Measurements from ENCODE around the gene DLX2. TPM values are rescaled to one million over a fixed set of nuclear protein-coding genes. Genes with fewer than 3 reads are reported as not detected.

Gene DLX2
- total RNA-seq, 4 donors from 2014 or later: not detected

GRCh38 chr2:172092716-172093415 is 9.8 kb downstream of the DLX2 start:
- no peak for DNase-seq
- intact Hi-C loops (cut with DNase I; ENCODE audit: low total_unique reads): no loop called here

GRCh38 chr2:172091761-172092566 is 10.7 kb downstream of the DLX2 start:
- H3K4me1 ChIP-seq: peaks cover 0 to 17% of the 10 kb centered on the region in 2 donors

More at GRCh38 chr2:172092716-172093415, 9.8 kb downstream of the DLX2 start:
- Histone ChIP-seq H3K27me3 (peaks cover 76 to 100% of the 10 kb centered on the region in 2 donors), H3K4me1 (peaks cover 0 to 20% of the 10 kb centered on the region in 2 donors), H3K4me3 (no peak overlapping the region), H3K9me3 (no peaks in the 10 kb centered on the region), H3K27ac (no peak overlapping the region), H3K36me3 (no peaks in the 10 kb centered on the region)
- TF ChIP-seq POLR2A (IDR thresholded peaks at IDR 0.05) (no peak), CTCF (IDR thresholded peaks at IDR 0.05) (no peak)

GRCh38 chr2:172091000-172091641 is 11.6 kb downstream of the DLX2 start:
- Histone ChIP-seq H3K4me1 (peaks cover 0 to 14% of the 10 kb centered on the region in 2 donors), H3K27me3 (peaks cover 76 to 100% of the 10 kb centered on the region in 2 donors), H3K27ac (no peak overlapping the region)

More at GRCh38 chr2:172091761-172092566, 10.7 kb downstream of the DLX2 start:
- no peak overlapping the region for H3K4me3 ChIP-seq
- intact Hi-C loops (cut with DNase I; ENCODE audit: low total_unique reads): no loop called here
- no peak for TF ChIP-seq CTCF (IDR thresholded peaks at IDR 0.05)
- no peak for TF ChIP-seq POLR2A (IDR thresholded peaks at IDR 0.05)
- H3K27me3 ChIP-seq: peaks cover 75 to 100% of the 10 kb centered on the region in 2 donors
- DNase-seq: no peak
- no peaks in the 10 kb centered on the region for H3K36me3 ChIP-seq
- no peaks in the 10 kb centered on the region for H3K9me3 ChIP-seq
- H3K27ac ChIP-seq: no peak overlapping the region

GRCh38 chr2:172090044-172090961 is 12.4 kb downstream of the DLX2 start:
- Histone ChIP-seq H3K27me3 (peaks cover 76 to 99% of the 10 kb centered on the region in 2 donors), H3K4me3 (no peak overlapping the region), H3K27ac (no peak overlapping the region), H3K36me3 (no peaks in the 10 kb centered on the region), H3K4me1 (peaks cover 0 to 15% of the 10 kb centered on the region in 2 donors), H3K9me3 (no peaks in the 10 kb centered on the region)
- intact Hi-C loops (cut with DNase I; ENCODE audit: low total_unique reads): no loop called here
- DNase-seq: no peak
- TF ChIP-seq CTCF (IDR thresholded peaks at IDR 0.05) (no peak), POLR2A (IDR thresholded peaks at IDR 0.05) (no peak)

More at GRCh38 chr2:172091000-172091641, 11.6 kb downstream of the DLX2 start:
- Histone ChIP-seq H3K4me3 (no peak overlapping the region), H3K9me3 (no peaks in the 10 kb centered on the region), H3K36me3 (no peaks in the 10 kb centered on the region)
- no peak for DNase-seq
- intact Hi-C loops (cut with DNase I; ENCODE audit: low total_unique reads): no loop called here
- TF ChIP-seq CTCF (IDR thresholded peaks at IDR 0.05) (no peak), POLR2A (IDR thresholded peaks at IDR 0.05) (no peak)
